ENCODE data around the gene PLPP4.

The PLPP4 gene

DNA sequence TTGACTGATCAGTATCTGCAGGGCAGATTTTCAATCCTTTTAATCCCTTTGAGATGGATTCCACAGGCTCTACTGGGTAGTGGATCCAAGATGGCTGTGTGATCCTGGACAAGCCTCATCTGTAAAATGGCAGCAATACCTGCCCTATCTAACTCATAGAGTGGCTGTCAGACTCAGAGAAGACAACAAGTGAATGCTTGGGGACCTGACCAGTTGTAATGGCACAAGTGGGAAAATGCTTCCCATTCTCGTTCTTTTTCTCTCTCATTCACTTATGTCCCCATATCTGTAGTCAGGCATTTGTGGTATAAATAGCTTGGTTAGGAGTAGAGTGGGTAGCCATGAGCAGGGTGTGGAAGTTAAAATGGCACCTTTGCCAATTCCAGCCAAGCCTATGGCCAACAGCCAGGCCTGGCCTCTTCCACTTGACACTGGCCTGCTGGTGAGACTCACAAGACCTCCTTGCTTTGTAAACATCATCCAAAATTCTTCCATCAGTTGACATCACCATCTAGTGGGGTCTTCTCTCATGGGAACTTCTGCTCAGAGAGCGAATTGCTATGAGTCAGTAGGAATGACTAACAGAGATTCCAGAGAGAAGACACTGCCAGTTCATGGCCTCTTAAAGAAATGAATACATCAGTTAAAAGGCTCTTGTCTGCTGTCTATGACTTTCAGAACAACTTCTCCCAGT, 150.1 kb downstream of the PLPP4 start:
- H3K9me3 ChIP-seq (replicated peaks; ENCODE audit: insufficient read depth, low read length), result no peaks in the 10 kb centered on the region
- no peaks in the 10 kb centered on the region for H3K36me3 ChIP-seq (replicated peaks; ENCODE audit: insufficient read depth, low read length)
- H3K27me3 ChIP-seq (replicated peaks; ENCODE audit: insufficient read depth, low read length), result no peaks in the 10 kb centered on the region
- peak overlapping the region; percentile 12; the same call in 1 of the 2 replicates for H2AFZ ChIP-seq (ENCODE audit: low read length)
- TF ChIP-seq EZH2 (optimal IDR thresholded peaks at IDR 0.05; ENCODE audit: low read depth, low read length) (no peak), EZH2phosphoT487 (IDR thresholded peaks at IDR 0.05; ENCODE audit: low read length) (no peak)
- TF ChIP-seq, protein P1, sequence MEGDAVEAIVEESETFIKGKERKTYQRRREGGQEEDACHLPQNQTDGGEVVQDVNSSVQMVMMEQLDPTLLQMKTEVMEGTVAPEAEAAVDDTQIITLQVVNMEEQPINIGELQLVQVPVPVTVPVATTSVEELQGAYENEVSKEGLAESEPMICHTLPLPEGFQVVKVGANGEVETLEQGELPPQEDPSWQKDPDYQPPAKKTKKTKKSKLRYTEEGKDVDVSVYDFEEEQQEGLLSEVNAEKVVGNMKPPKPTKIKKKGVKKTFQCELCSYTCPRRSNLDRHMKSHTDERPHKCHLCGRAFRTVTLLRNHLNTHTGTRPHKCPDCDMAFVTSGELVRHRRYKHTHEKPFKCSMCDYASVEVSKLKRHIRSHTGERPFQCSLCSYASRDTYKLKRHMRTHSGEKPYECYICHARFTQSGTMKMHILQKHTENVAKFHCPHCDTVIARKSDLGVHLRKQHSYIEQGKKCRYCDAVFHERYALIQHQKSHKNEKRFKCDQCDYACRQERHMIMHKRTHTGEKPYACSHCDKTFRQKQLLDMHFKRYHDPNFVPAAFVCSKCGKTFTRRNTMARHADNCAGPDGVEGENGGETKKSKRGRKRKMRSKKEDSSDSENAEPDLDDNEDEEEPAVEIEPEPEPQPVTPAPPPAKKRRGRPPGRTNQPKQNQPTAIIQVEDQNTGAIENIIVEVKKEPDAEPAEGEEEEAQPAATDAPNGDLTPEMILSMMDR (IDR thresholded peaks at IDR 0.05; ENCODE audit: low read length), result no peak
- H3K4me1 ChIP-seq (ENCODE audit: low read length), result peaks cover 38% of the 10 kb centered on the region
- no peaks in the 10 kb centered on the region for H3K79me2 ChIP-seq (ENCODE audit: low read length)
- H3K9me2 ChIP-seq (replicated peaks; ENCODE audit: insufficient read depth, low read length), result no peaks in the 10 kb centered on the region
- H3K4me2 ChIP-seq (ENCODE audit: low read depth, low read length), result peak overlapping the region; percentile 51; the same call in 1 of the 2 replicates
- no peak overlapping the region for H3K4me3 ChIP-seq (ENCODE audit: low read length)
- DNase-seq, result no peak
- peak overlapping the region; percentile 50; the same call in 1 of the 2 replicates for H3K27ac ChIP-seq (ENCODE audit: low read length)
- no peak overlapping the region for H3K9ac ChIP-seq (ENCODE audit: low read length)
- H4K20me1 ChIP-seq (ENCODE audit: insufficient read depth, low read length), result no peaks in the 10 kb centered on the region
- 0 out of 2 replicates have a peak, but pooled peaks cover 9% of the 10 kb centered on the region for H3F3A ChIP-seq (ENCODE audit: insufficient read depth, low read length)

GRCh38 chr10:120607710-120608703, 151.0 kb downstream of the PLPP4 start:
- Histone ChIP-seq H3K4me1 (ENCODE audit: low read length) (peaks cover 38% of the 10 kb centered on the region), H3K9me2 (replicated peaks; ENCODE audit: insufficient read depth, low read length) (no peaks in the 10 kb centered on the region), H4K20me1 (ENCODE audit: insufficient read depth, low read length) (no peaks in the 10 kb centered on the region), H3F3A (ENCODE audit: insufficient read depth, low read length) (0 out of 2 replicates have a peak, but pooled peaks cover 9% of the 10 kb centered on the region), H3K27ac (ENCODE audit: low read length) (peak overlapping the region; percentile 50; the same call in 1 of the 2 replicates), H3K9me3 (replicated peaks; ENCODE audit: insufficient read depth, low read length) (no peaks in the 10 kb centered on the region), H3K9ac (ENCODE audit: low read length) (no peak overlapping the region), H3K4me3 (ENCODE audit: low read length) (no peak overlapping the region), H3K4me2 (ENCODE audit: low read depth, low read length) (peak overlapping the region; percentile 51), H3K79me2 (ENCODE audit: low read length) (no peaks in the 10 kb centered on the region), H3K27me3 (replicated peaks; ENCODE audit: insufficient read depth, low read length) (no peaks in the 10 kb centered on the region), H3K36me3 (replicated peaks; ENCODE audit: insufficient read depth, low read length) (no peaks in the 10 kb centered on the region), H2AFZ (ENCODE audit: low read length) (0 out of 2 replicates have a peak overlapping the region, but pooled peaks have one; percentile 12)
- DNase-seq, result peak; percentile 73
- TF ChIP-seq EZH2phosphoT487 (IDR thresholded peaks at IDR 0.05; ENCODE audit: low read length) (no peak), EZH2 (optimal IDR thresholded peaks at IDR 0.05; ENCODE audit: low read depth, low read length) (no peak)
- TF ChIP-seq, protein P1 (IDR thresholded peaks at IDR 0.05; ENCODE audit: low read length), result no peak

GRCh38 chr10:120609006-120609405, 152.0 kb downstream of the PLPP4 start:
- no peaks in the 10 kb centered on the region for H3K9me3 ChIP-seq (replicated peaks; ENCODE audit: insufficient read depth, low read length)
- no peak for TF ChIP-seq EZH2 (optimal IDR thresholded peaks at IDR 0.05; ENCODE audit: low read depth, low read length)
- no peak for TF ChIP-seq EZH2phosphoT487 (IDR thresholded peaks at IDR 0.05; ENCODE audit: low read length)
- TF ChIP-seq, protein P1 (IDR thresholded peaks at IDR 0.05; ENCODE audit: low read length), result no peak
- no peaks in the 10 kb centered on the region for H3K79me2 ChIP-seq (ENCODE audit: low read length)
- peaks cover 38% of the 10 kb centered on the region for H3K4me1 ChIP-seq (ENCODE audit: low read length)
- no peak overlapping the region for H3K27ac ChIP-seq (ENCODE audit: low read length)
- no peak for DNase-seq
- no peaks in the 10 kb centered on the region for H4K20me1 ChIP-seq (ENCODE audit: insufficient read depth, low read length)
- no peaks in the 10 kb centered on the region for H3K9me2 ChIP-seq (replicated peaks; ENCODE audit: insufficient read depth, low read length)
- no peak overlapping the region for H3K4me2 ChIP-seq (ENCODE audit: low read depth, low read length)
- no peak overlapping the region for H2AFZ ChIP-seq (ENCODE audit: low read length)
- no peak overlapping the region for H3K4me3 ChIP-seq (ENCODE audit: low read length)
- 0 out of 2 replicates have a peak, but pooled peaks cover 9% of the 10 kb centered on the region for H3F3A ChIP-seq (ENCODE audit: insufficient read depth, low read length)
- no peaks in the 10 kb centered on the region for H3K27me3 ChIP-seq (replicated peaks; ENCODE audit: insufficient read depth, low read length)
- no peak overlapping the region for H3K9ac ChIP-seq (ENCODE audit: low read length)
- no peaks in the 10 kb centered on the region for H3K36me3 ChIP-seq (replicated peaks; ENCODE audit: insufficient read depth, low read length)

Data from MM.1S (cell line).